Fibroblast of peridontal ligament (primary cell): ENCODE results near the gene VEGFD.

Experiments
- DNase-seq: peaks from one replicate; pipeline ENCODE4 v3.0.0-alpha.2; 2010; ENCODE audit errors: extremely low read depth

The VEGFD gene

GRCh38 chrX:15384304-15384703 is at the start of gene VEGFD:
TSS of gene VEGFD (minus strand) at chrX:15384413. CDS start at chrX:15383946, 467 bp downstream.
- peak; percentile 85 for DNase-seq

- peak; percentile 72 for DNase-seq
These were observed 46.4 kb upstream of the VEGFD start for GRCh38 chrX:15430584-15430983.

GRCh38 chrX:15430076-15430475 is 45.9 kb upstream of the VEGFD start:
- no peak for DNase-seq

- DNase-seq: no peak
These were observed 40.8 kb upstream of the VEGFD start for GRCh38 chrX:15425024-15425423.

- DNase-seq: no peak
These were observed 34.5 kb upstream of the VEGFD start for GRCh38 chrX:15418707-15419181.

- DNase-seq: peak; percentile 86
These were observed 34.0 kb upstream of the VEGFD start for GRCh38 chrX:15418041-15418706.

- DNase-seq: peak; percentile 30
These were observed 32.1 kb upstream of the VEGFD start for GRCh38 chrX:15416133-15416993.

GRCh38 chrX:15413101-15413500 is 28.9 kb upstream of the VEGFD start:
- no peak for DNase-seq

- DNase-seq: no peak
These were observed 26.7 kb upstream of the VEGFD start for GRCh38 chrX:15410947-15411346.

GRCh38 chrX:15410430-15410829 is 26.2 kb upstream of the VEGFD start:
- DNase-seq: no peak

- no peak for DNase-seq
These were observed 21.6 kb upstream of the VEGFD start for GRCh38 chrX:15405846-15406245.

GRCh38 chrX:15404401-15405096 is 20.3 kb upstream of the VEGFD start:
- DNase-seq: peak; percentile 58

GRCh38 chrX:15401378-15401777 is 17.2 kb upstream of the VEGFD start:
- DNase-seq: no peak

GRCh38 chrX:15399962-15400391 is 15.8 kb upstream of the VEGFD start:
- no peak for DNase-seq

- DNase-seq: no peak
These were observed 14.7 kb upstream of the VEGFD start for GRCh38 chrX:15398874-15399273.

GRCh38 chrX:15395789-15396188 is 11.6 kb upstream of the VEGFD start:
- no peak for DNase-seq

GRCh38 chrX:15391850-15392249 is 7.6 kb upstream of the VEGFD start:
- no peak for DNase-seq

- DNase-seq: no peak
These were observed 1.4 kb downstream of the VEGFD start for GRCh38 chrX:15382813-15383212.

GRCh38 chrX:15376956-15377355 is 7.3 kb downstream of the VEGFD start:
- peak; percentile 65 for DNase-seq

GRCh38 chrX:15373976-15374375 is 10.2 kb downstream of the VEGFD start:
- peak; percentile 76 for DNase-seq

- DNase-seq: no peak
These were observed 17.5 kb downstream of the VEGFD start for GRCh38 chrX:15366506-15367352.
